ENCODE measurements around the gene LRRC63.

DNA sequence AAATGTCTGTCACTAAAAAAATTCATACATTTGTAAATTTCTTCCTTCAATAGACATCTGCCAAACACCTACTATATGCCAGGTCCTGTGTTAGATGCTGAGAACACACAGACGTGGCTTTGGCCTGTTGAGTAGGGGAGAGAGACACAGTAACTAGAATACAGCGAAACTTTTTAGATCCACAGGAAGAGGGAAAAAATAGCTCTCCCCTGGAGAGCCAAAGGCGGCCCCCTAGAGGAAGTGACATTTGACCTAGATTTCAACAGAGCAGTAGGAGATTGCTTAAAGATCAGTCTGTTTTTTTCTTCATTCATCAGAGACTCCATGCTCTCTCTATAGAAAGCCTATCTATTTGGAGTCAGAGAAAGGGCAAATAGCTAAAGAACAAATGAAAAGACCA is 41.0 kb upstream of the LRRC63 start:
- TF ChIP-seq CEBPB (IDR thresholded peaks at IDR 0.05; ENCODE audit: low read depth, low read length) (no peak), RFX5 (IDR thresholded peaks at IDR 0.05; ENCODE audit: low read depth, low read length) (no peak), RCOR1 (IDR thresholded peaks at IDR 0.05; ENCODE audit: insufficient replicate concordance, low read length) (no peak), CTCF (conservative IDR thresholded peaks at IDR 0.05; ENCODE audit: low read depth, low read length) (no peak), POLR2A (IDR thresholded peaks at IDR 0.05; ENCODE audit: low read depth, low read length) (no peak), RAD21 (IDR thresholded peaks at IDR 0.05; ENCODE audit: low read length) (no peak), SMC3 (IDR thresholded peaks at IDR 0.05; ENCODE audit: low read depth, low read length) (no peak), MAFK (IDR thresholded peaks at IDR 0.05; ENCODE audit: low read depth, low read length) (no peak), ELK1 (IDR thresholded peaks at IDR 0.05; ENCODE audit: borderline replicate concordance, low read depth, low read length) (no peak), MXI1 (IDR thresholded peaks at IDR 0.05; ENCODE audit: borderline replicate concordance, low read depth, low read length) (no peak), FOS (IDR thresholded peaks at IDR 0.05; ENCODE audit: low read depth, low read length) (no peak), BHLHE40 (IDR thresholded peaks at IDR 0.05; ENCODE audit: low read depth, low read length) (no peak), USF2 (IDR thresholded peaks at IDR 0.05; ENCODE audit: low read depth, low read length) (no peak)
